ENCODE results near the gene PPP4R4. TPM values are rescaled to one million over a fixed set of nuclear protein-coding genes. Genes with fewer than 3 reads are reported as not detected.
A peak's percentile ranks its signal among the peaks of the same experiment; 100 is the strongest.
"Not testable (repeated sequence)": the region's sequence is repeated elsewhere in the genome, so short reads cannot be mapped to it uniquely, and the experiment has no call there.

Gene PPP4R4
- polyA plus RNA-seq, 10 donors = 0.07 to 0.90 (median 0.24) TPM

- DNase-seq = no peak
Observed at GRCh38 chr14:94144765-94145164, 29.4 kb upstream of the PPP4R4 start.

DNA sequence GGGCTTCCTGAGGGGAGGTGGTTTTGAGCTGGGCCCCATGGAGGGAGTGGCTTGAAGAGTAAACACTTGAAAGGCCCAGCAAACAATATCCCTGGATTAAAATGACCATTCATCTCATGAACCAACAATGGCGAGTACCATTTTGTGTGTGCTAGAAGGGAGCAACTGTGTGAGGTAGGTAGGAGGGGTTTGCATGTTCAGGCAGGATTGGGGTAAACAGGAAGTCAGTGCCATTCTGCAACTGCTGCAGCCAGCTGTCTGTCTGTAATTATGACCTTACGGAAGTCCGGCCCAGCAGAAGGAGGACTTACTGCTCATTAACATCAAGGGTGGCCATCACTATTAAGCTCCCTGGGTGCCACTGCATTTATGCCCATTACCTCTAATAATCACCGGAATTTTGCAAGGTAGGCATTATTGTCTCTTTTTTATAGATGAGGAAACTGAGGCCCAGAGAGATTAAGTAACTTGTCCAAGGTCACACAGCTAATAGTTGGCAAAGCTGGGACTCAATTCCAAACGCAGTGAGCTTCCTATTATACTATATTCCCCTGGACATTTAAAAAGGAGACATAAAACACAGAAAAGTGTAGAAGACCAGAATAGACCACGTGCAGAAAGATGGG lies 28.1 kb upstream of the PPP4R4 start:
- no peak for DNase-seq

- no peak for DNase-seq
Observed at GRCh38 chr14:94152676-94153075, 21.4 kb upstream of the PPP4R4 start.

- no peak for DNase-seq
Observed at GRCh38 chr14:94153750-94154342, 20.3 kb upstream of the PPP4R4 start.

GRCh38 chr14:94156143-94156542 lies 18.0 kb upstream of the PPP4R4 start:
- DNase-seq = not testable (repeated sequence)

DNA sequence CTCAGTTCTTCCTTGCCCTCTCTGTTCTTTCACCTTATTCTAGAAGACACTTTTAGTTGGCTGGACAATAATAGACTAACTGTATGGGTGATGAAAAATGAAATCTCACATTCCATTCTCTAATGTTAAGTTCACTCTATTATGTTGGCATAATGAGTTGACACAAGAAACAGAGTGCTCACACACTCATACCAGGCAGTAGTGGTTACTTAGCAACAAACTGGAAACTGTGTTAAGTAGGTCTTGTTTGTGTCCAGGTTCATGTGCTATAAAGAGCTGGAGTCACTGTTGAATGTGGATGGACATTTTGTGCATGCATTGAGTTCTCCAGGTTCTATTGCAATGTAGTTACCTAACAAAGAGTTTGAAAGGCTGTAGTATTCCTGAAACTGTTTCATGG lies 16.9 kb upstream of the PPP4R4 start:
- no peak for DNase-seq

- no peak for DNase-seq
Observed at GRCh38 chr14:94158239-94158883, 15.8 kb upstream of the PPP4R4 start.

GRCh38 chr14:94161058-94161457 lies 13.1 kb upstream of the PPP4R4 start:
- no peak for DNase-seq

GRCh38 chr14:94161981-94162380 lies 12.1 kb upstream of the PPP4R4 start:
- no peak for DNase-seq

DNA sequence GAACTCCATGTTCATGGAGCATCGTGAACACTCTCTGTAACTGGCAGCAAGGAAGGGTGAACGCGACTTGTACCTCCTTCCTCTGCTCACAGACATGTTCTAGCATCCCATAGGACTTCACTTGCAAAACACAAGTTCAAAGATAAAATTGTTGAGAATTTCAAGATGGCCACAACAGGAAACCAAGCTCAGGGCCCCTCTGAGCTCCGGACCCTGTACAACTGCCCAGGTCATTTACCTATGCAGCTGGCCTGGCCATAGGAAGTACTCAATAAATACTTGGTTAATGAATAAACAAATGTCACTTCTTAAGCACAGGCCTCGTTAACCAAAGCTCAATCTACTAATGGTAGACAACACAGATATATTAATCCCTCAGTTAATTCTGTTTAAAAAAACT lies 11.7 kb upstream of the PPP4R4 start:
- no peak for DNase-seq

DNA sequence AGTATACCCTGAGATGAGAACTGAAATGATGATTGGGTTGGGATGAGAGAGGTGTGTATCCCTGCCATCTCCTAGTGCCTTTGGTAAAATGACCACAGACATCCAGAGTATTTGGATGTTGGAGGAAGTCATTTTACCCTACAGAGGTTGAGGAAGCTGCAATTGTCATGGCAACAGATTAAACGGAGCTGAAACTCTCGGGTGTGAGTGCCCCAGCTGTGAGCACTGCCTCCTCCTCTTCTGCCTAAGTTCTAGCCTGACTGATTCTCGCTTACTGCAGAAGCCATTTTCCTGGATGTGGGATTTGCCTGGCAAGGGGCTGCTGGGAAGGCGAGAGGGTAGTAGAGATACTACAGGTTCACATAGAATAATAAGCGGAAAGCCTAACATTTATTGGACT lies 10.3 kb upstream of the PPP4R4 start:
- no peak for DNase-seq

- DNase-seq = peak in 1 of 3 donors; percentile 35
Observed at GRCh38 chr14:94164685-94165431, 9.3 kb upstream of the PPP4R4 start.

DNA sequence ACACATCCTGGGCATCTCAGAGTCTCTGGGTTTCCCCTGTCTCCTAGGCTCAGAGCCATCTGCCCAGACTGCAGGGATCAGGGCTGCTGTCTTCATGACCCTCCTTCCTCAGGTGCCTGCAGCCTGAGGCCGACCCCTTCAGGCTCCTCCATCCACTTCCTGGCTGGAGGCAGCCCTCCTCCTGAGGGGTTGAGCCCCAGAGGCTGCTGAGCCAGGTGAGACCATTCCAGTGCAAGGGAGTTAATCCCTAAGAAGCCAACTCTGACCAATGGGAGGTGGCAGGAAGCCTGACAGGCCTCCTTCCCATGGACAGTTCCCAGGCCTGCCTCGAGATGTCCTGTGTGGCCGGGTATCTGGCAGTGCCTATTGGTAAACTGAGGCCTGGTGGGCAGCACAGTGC lies 8.4 kb upstream of the PPP4R4 start:
- no peak for DNase-seq

DNA sequence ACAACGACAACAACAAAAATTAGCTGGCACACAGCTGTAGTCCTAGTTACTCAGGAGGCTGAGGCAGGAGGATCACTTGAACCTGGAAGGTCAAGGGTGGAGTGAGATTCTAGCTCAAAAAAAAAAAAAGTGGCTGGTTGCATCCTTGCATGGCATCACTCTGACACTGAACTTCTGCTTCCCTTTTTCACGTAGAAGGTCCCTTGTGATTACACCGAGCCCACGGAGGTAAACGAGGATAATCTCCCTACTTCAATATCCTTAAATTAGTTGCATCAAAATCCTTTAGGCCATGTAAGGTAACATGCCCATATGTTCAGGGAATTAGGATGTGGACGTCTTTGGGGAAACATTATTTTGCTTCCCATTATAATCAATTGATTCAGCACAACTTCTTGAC lies 4.0 kb upstream of the PPP4R4 start:
- DNase-seq = no peak

- no peak for DNase-seq
Observed at GRCh38 chr14:94171208-94171607, 2.9 kb upstream of the PPP4R4 start.

DNA sequence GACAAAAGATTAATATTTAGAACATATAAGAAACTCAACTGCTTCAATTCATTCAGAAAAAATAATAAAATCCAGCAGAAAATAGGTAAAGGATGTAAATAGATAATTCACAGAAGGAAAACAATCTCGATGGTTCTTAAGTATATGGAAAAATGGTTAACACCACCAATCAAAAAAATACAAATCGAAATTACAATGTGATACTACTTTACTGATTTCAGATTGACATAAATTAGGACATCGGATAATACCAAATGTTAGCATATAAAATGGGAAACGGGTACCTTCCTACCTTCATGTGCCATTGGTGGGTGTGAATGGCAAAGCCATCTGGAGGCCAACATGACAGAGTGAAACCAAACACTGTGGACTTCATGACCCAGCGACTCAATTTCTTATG lies 1.6 kb upstream of the PPP4R4 start:
- DNase-seq = no peak

GRCh38 chr14:94173471-94173884 lies 644 bp upstream of the PPP4R4 start:
- DNase-seq = no peak

DNA sequence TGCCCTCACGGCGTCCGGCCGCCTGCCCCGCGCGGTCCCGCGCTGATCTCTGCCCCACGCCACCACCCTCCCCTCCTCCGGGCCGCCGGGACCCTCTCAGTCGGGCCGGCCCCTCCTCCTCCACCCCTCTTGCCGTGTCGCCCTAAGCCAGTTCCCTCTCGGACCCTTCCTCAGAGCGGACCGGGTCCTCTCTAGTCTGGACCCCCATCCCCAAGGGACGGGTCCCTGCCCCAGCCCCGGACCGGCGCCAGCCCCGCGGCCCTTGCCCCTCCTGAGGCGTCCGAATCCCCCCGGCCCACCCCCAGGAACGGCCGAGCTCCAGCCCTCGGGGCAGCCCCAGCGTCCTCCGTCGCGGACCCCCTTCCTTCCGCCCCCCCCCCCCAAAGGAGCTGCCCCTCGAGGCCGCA lies 485 bp downstream of the PPP4R4 start:
- DNase-seq = no peak

DNA sequence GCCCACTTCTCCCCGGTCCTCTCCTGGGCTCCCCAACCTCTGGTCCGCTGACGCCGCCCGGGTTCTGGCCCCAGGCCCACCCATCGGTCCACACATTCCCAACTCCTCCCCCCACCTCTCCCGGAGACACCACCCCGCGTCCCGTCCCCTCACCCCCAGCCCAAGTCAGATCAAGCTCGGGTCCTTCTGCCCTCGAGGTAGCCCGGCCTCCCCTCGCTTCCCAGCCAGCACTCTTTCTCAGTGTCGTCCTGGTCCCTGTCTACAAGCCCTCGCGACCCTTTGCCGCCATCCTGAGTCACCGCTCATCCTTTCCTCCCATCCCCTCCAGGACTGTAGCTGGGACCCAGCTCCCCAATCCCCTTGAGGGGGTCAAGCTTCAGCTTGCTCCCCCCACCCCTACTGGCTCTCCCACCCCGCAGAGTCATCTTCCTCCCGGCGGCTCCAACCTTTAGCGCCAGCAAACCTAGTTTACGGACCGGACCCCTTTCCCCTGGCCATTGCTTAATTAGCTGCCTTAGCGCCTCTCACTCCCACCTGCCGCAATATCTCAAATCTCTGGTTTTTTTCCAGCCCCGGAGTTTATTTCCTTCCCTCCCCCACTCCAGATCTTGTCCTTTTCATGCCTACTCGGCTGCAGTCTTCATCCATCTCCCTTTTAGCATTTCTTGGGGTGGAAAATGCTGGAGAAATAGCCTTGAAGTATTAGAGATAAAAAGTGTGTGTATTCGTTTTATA lies 1.1 kb downstream of the PPP4R4 start:
- peak in 1 of 3 donors; percentile 27 for DNase-seq

DNA sequence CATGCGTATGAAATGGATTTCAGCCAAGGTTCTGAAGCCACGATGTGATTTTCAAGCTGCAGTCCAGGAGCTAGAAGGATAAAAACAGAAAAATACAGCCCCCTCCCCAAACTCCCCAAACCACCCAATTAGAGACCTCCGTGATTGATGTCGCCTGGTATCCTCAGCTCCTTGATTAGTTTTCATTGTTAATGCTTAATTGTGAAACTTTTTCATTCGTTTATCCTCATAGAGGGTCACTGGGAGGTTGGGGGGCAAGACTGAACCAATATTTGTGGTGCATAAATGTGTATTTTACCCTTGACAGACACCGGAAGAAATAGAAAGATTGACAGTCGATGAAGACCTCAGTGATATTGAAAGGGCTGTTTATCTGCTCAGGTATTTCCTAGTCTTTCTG lies 1.6 kb downstream of the PPP4R4 start:
- no peak for DNase-seq

DNA sequence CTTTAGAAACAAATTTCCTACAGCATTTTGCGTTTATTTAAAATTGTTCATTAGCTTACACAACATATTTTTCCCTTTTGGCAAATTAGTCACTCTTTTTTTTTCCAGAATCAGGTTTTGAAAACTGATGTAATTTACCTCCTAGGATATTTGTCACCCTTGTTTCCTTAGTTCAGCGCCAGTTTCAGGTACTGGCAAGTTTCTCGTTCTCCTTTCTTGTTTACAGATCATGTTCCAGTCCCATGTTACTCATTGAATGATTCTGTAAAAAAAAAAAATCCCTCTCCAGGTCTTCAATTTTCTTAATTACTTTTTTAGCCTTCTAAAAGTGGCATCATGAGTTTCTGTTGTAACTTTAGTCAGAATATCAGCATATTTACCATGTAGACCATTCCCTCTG lies 2.7 kb downstream of the PPP4R4 start:
- DNase-seq = no peak

- DNase-seq = no peak
Observed at GRCh38 chr14:94177806-94178205, 3.7 kb downstream of the PPP4R4 start.

Measured in muscle of back (tissue), 11 donors.